GM12878 (cell line): Measurements from ENCODE around the gene SH3BGRL3. TPM values are rescaled to one million over a fixed set of nuclear protein-coding genes. Genes with fewer than 3 reads are reported as not detected.

Experiments used
- ATAC-seq: fragments of 200-7000 bp; cut with Tn5 transposase; 3 replicates; pipeline ENCODE4 v1.9.1; 2020; ENCODE audit warnings: mild to moderate bottlenecking, moderate library complexity
- BruUV-seq: library from RNA; stranded (reverse); fragments of 400-500 nt; replicated peaks from 2 replicates; lab custom pipeline; 2021; lab: Mats Ljungman, UMichigan
- CTCF ChIA-PET: fragments of 300-600 bp; sonication (Branson Sonifier 250); formaldehyde crosslinking; extraction: SDS; loops from one replicate; lab custom pipeline; 2021; ENCODE audit warnings: inconsistent platforms; lab: Yijun Ruan, JAX
- POLR2A ChIA-PET: fragments of 350-600 bp; formaldehyde crosslinking; extraction: SDS; loops from one replicate; lab custom pipeline; 2021; ENCODE audit warnings: inconsistent platforms; lab: Charles Lee
- RAD21 ChIA-PET: fragments of 300-600 bp; sonication (Branson Sonifier 250); formaldehyde crosslinking; loops from one replicate; lab custom pipeline; 2023; ENCODE audit warnings: antibody characterized with exemption; ENCODE audit not compliant: unreplicated experiment; lab: Charles Lee
- SMC1A ChIA-PET: fragments of 300-600 bp; sonication (Branson Sonifier 250); formaldehyde crosslinking; loops from one replicate; lab custom pipeline; 2023; ENCODE audit not compliant: unreplicated experiment, uncharacterized antibody; lab: Charles Lee
- DNase-seq: peaks from one replicate; pipeline ENCODE4 v3.0.0-alpha.2; 2011; ENCODE audit warnings: low read depth, low spot score
- FAIRE-seq: peaks from 3 replicates; lab custom pipeline; 2011; peaks lifted over from hg19 to GRCh38; lab: Jason Lieb, UNC
- H2AFZ ChIP-seq: 2 replicates; pipeline ENCODE4 v1.6.0; 2011; ENCODE audit warnings: low read depth, low read length, control low read depth; ENCODE audit not compliant: control insufficient read depth
- H3K27ac ChIP-seq: 2 replicates; pipeline ENCODE4 v1.5.1; 2011; ENCODE audit warnings: control low read depth; ENCODE audit not compliant: control insufficient read depth, insufficient read depth
- H3K27me3 ChIP-seq, 2 experiments: replicated peaks in 1 of 2; 2 replicates each; pipeline versions ENCODE4 v1.6.0 to v1.6.1; 2011; ENCODE audit warnings: low read length in 1 of 2; ENCODE audit not compliant: control insufficient read depth in 2 of 2, insufficient read depth in 2 of 2
- H3K36me3 ChIP-seq, 2 experiments: 2 replicates each; pipeline ENCODE4 v1.5.1; 2011; ENCODE audit warnings: low read length in 1 of 2; ENCODE audit not compliant: control insufficient read depth in 2 of 2, insufficient read depth in 2 of 2
- H3K4me1 ChIP-seq: 2 replicates; pipeline ENCODE4 v1.6.1; 2011; ENCODE audit warnings: mild to moderate bottlenecking, low read length, moderate library complexity, mixed read lengths; ENCODE audit not compliant: control insufficient read depth, insufficient read depth
- H3K4me2 ChIP-seq: 2 replicates; pipeline ENCODE4 v1.6.0; 2011; ENCODE audit warnings: control low read depth; ENCODE audit not compliant: control insufficient read depth, insufficient read depth
- H3K4me3 ChIP-seq: fragments of 200-600 bp; sonication (generic); 2 replicates; pipeline ENCODE4 v1.5.1; 2016
- H3K79me2 ChIP-seq: 2 replicates; pipeline ENCODE4 v1.6.0; 2011; ENCODE audit warnings: low read length; ENCODE audit not compliant: control insufficient read depth, insufficient read depth
- H3K9ac ChIP-seq: 2 replicates; pipeline ENCODE4 v1.8.0; 2011; ENCODE audit warnings: low read length, control low read depth, mixed read lengths; ENCODE audit not compliant: control insufficient read depth, insufficient read depth
- H3K9me3 ChIP-seq: replicated peaks from 3 replicates; pipeline ENCODE4 v1.5.1; 2011; ENCODE audit warnings: mild to moderate bottlenecking, low read length; ENCODE audit not compliant: control insufficient read depth, insufficient read depth
- H4K20me1 ChIP-seq: 2 replicates; pipeline ENCODE4 v1.6.0; 2011; ENCODE audit not compliant: control insufficient read depth, insufficient read depth
- DPF2 ChIP-seq: fragments of 450-650 bp; IDR thresholded peaks from 2 replicates; pipeline ENCODE4 v1.6.1; 2017; ENCODE audit warnings: mild to moderate bottlenecking
- MXI1 ChIP-seq: fragments of 150-350 bp; IDR thresholded peaks from 2 replicates; pipeline ENCODE4 v1.6.1; 2011; ENCODE audit warnings: low read depth, mild to moderate bottlenecking, inconsistent platforms, low read length, improper control_type of control experiment
- NR2C2 ChIP-seq: IDR thresholded peaks from 2 replicates; pipeline ENCODE4 v1.6.1; 2011; ENCODE audit warnings: borderline replicate concordance, low read depth; ENCODE audit not compliant: control insufficient read depth, insufficient read length
- PAX5 ChIP-seq: IDR thresholded peaks from 2 replicates; pipeline ENCODE4 v1.6.1; 2011; ENCODE audit warnings: low read depth, low read length, borderline replicate concordance
- TCF12 ChIP-seq: IDR thresholded peaks from 2 replicates; pipeline ENCODE4 v1.6.1; 2011; ENCODE audit warnings: low read depth, mild to moderate bottlenecking, low read length
- TCF3 ChIP-seq: IDR thresholded peaks from 2 replicates; pipeline ENCODE4 v1.6.1; 2012; ENCODE audit warnings: low read depth, mild to moderate bottlenecking, low read length, borderline replicate concordance; ENCODE audit not compliant: insufficient read depth
- ZBED1 ChIP-seq: IDR thresholded peaks from 2 replicates; pipeline ENCODE4 v1.6.1; 2016; ENCODE audit warnings: borderline replicate concordance
- ZBTB33 ChIP-seq: fragments of 450-650 bp; IDR thresholded peaks from 2 replicates; pipeline ENCODE4 v1.6.1; 2017; ENCODE audit warnings: mild to moderate bottlenecking
- WGBS: methylation state at CpG from one replicate; pipeline ENCODE4 v1.1.6; 2016; ENCODE audit warnings: low lambda C conversion rate; ENCODE audit not compliant: insufficient replicate concordance, insufficient coverage; ENCODE audit errors: missing lambda C conversion rate; 5-methylcytosine and 5-hydroxymethylcytosine counted together
- in situ Hi-C: fragments of 300-500 bp; cut with MboI; formaldehyde crosslinking; loops from 9 replicates; pipeline ENCODE4 v1.14.3; 2018; ENCODE audit warnings: mixed read lengths
- intact Hi-C: fragments of 100-400 bp; cut with micrococcal nuclease; formaldehyde crosslinking; loops from one replicate; pipeline ENCODE4 v1.14.2; 2022; ENCODE audit not compliant: unreplicated experiment
- polyA plus RNA-seq, 11 experiments: library from polyadenylated mRNA; depleted of rRNA in 4 of 11; unstranded in 6 of 11; stranded (reverse) in 5 of 11; fragments of >200 nt; fragmentation: Nextera tagmentation in 4 of 11; fragmentation: Illumina TruSeq in 1 of 11; extraction: Ambion mirVana in 4 of 11; extraction: Trizol in 1 of 11; gene quantifications; 1 replicate in 1 of 11; 2 replicates in 10 of 11; pipeline versions ENCODE4 v1.2.1 to v1.2.3, GENCODE V29; 2011 to 2016; ENCODE audit warnings: inconsistent platforms in 2 of 11, missing spikeins in 2 of 11, low read depth in 1 of 11
- total RNA-seq, 4 experiments: library from RNA; depleted of rRNA in 3 of 4; stranded (reverse); fragments of >200 nt in 3 of 4; fragmentation: Illumina TruSeq in 1 of 4; extraction: Trizol in 1 of 4; gene quantifications; 2 replicates each; pipeline versions ENCODE4 v1.2.1 to v1.2.3, GENCODE V29; 2013 to 2021

SH3BGRL3 gene
- total and polyA plus RNA-seq, 10 of the 15 experiments (the other 5 are each of a cell fraction or from before 2014, with no cell fraction given) = 39.7 to 390 (median 118) TPM

- ChIA-PET RAD21 (interaction anchor here (2.6 to 8.7 kb wide), 3 partner anchors 14 to 28 kb away, joined by 9 to 477 read pairs (median 17); partner anchors contain the start of genes CD52 and UBXN11), POLR2A (interaction anchor here (0.5 to 9.2 kb wide), 5 partner anchors 16 to 576 kb away, joined by 3 to 253 read pairs (median 7); partner anchors contain the start of genes CD52, PAFAH2 and UBXN11), SMC1A (interaction anchor here (0.5 to 11.1 kb wide), 4 partner anchors 10 to 143 kb away, joined by 3 to 474 read pairs (median 12); partner anchors contain the start of genes CD52 and SH3BGRL3), CTCF (interaction anchor here (1.9 to 18.0 kb wide), 6 partner anchors 14 to 126 kb away, joined by 13 to 879 read pairs (median 91); partner anchors contain the start of genes CD52, CEP85 and UBXN11)
- in situ Hi-C loops (no loop called here), intact Hi-C loops (no loop called here)
- ATAC-seq = no peak
- peak overlapping the region; percentile 86 for H3K27ac ChIP-seq
- no peaks in the 10 kb centered on the region for H3K9me3 ChIP-seq
- no peaks in the 10 kb centered on the region for H4K20me1 ChIP-seq
- H3K27me3 ChIP-seq = no peaks in the 10 kb centered on the region
- peaks cover 59% of the 10 kb centered on the region for H3K4me1 ChIP-seq
- FAIRE-seq = no peak
- WGBS = 48% methylated on average over 11 of the region's 11 CpGs
- peak overlapping the region; percentile 66 for H3K4me2 ChIP-seq
- H3K79me2 ChIP-seq = no peaks in the 10 kb centered on the region
- TF ChIP-seq PAX5 (no peak), MXI1 (no peak), TCF12 (0 out of 2 replicates have a peak, but pooled peaks have one; percentile 6), ZBTB33 (peak; percentile 43; the same call in 1 of the 2 replicates), TCF3 (0 out of 2 replicates have a peak, but pooled peaks have one; percentile 35), ZBED1 (no peak), DPF2 (no peak), NR2C2 (no peak)
- H3K9ac ChIP-seq = peak overlapping the region; percentile 42
- BruUV-seq = no TSS peak
- H3K4me3 ChIP-seq = no peak overlapping the region
- H2AFZ ChIP-seq = peak overlapping the region; percentile 70
- no peak for DNase-seq
- H3K36me3 ChIP-seq = no peaks in the 10 kb centered on the region
These were observed 10.4 kb downstream of the SH3BGRL3 start for GRCh38 chr1:26290122-26290881.
